Fibroblast of skin of left quadriceps (primary cell): ENCODE measurements around the gene MAD1L1.
A peak's percentile ranks its signal among the peaks of the same experiment; 100 is the strongest.
"Not testable (repeated sequence)": the region's sequence is repeated elsewhere in the genome, so short reads cannot be mapped to it uniquely, and the experiment has no call there.

Experiments used
- DNase-seq, 2 experiments: peaks; one replicate each; pipeline ENCODE4 v3.0.0-alpha.2; 2013; ENCODE audit warnings: low read depth in 2 of 2

Gene MAD1L1

DNA sequence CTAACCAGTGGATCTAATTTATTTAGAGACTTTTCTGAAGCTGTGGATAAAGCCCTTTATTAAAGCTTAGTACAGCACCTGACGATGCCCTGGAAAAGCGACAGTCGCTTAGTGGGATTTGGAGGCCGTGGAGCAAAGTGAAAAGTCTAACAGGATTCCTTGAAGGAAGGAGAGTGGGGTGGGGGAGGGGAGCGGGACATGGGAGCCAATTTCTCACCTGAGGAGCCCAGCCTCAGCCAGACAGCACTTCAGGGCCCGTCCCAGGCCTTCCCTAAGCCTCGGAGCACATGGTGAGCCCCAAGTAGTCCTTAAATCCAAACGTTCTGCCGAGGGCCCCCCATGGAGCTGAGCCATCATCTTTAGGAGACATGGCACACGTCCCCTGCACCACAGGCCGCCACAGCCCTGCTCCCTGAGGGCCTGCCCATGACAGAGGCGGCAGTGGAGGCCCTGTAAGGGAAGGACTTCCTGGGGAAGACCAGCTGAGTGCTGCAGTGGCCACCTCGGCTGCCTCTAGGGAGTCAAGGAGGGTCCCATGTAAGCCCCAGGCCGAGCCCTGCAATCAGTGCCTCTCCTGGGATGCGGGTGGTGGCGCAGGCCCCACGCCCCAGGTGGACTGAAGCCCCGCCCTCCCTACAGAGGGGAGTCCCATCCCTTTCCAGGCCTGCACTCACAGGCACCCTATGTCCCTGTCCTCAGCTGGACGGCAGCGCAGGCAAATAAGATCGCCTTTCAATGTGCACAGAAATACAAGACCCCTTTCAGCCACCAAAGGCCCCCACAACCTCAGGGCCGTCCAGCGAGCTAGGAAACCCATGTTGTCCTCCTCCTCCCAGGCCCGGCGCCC is 187.0 kb downstream of the MAD1L1 start:
- DNase-seq = no peak

DNA sequence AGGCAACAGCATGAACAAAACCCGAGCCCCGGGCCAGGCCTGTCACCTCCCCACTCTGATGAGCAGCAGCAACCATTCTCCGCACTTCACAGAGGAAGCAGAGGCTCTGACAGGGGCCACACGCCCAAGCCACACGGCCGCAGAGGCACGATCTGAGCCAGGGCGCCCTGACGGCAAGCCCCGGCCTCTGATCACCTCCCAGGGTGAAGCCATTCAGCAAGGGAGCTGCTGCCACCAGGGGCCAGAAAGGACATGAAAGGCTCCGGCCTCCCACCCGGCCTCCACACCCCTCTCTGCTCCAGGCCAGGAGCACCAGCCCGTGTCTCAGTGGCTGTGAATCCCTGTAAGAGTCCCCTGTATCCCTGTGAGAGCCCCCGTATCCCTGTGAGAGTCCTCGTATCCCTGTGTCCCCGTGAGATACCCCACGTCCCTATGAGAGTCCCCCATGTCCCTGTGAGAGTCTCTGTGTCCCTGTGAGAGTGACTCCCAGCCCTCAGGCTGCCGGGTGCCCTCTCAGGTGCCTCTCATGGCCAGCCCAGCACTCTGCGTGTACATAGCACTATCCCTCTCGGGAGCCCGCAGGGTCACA is 187.8 kb downstream of the MAD1L1 start:
- DNase-seq = no peak

DNA sequence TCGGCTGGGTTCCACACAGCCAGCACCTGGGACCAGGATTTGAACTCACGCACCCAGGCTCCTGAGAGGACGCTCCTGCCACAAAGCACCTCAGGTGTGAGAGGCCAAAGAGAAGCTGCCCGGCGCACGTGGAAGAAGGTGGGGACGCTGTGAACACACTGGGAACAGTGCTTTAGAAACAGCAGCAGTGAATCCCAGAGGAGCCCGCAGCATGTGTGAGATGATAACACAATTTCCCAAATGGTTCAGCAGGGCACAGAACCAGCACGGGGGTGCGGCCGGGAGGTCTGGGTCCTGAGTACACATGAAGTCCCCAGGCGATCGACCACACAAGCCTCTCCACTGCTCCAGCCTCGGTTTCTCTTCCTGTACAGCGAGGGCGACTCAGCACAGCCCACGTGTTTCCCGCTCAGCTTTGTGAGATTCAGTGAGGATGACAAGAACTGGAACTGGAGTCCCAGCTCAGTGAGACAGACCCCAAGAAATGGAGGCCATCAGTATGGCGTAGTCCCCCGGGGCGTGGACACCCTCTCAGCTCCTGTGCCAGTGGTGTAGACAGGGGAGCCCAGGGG is 188.3 kb downstream of the MAD1L1 start:
- DNase-seq = no peak

DNA sequence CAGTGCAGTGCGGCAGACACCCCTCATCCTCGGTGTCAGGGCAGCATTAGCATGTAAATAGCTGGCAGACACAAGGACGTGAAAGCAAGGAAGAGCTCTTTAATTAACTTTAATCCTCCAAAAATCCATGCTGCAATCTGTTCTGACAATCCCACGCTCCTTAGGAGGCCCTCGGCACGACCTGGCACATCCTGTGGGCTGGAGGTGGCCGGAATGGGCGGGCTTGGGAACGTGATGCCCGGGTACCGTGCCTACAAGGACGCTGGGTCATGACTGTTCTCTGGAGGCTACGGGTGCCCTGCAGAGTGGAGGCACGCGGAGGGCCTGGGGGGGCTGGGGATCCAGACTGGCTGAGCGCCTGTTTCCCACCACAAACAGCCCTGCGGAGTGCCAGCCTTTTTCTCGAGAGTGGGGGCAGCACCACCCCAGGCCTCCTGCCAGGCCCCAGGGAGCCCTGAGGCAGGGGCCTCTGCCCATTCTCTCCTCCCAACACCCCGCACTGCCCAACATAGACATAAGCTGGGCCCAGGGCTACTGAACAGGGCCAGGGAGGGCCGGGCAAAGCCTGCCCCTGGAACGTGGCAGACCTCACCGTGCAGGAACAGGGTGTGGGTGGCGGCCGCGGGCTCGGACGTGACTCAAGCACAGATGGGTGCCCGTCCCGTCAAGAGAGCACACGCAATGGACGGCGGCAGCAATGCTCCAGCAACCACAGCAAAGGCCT is 189.3 kb downstream of the MAD1L1 start:
- no peak for DNase-seq

DNA sequence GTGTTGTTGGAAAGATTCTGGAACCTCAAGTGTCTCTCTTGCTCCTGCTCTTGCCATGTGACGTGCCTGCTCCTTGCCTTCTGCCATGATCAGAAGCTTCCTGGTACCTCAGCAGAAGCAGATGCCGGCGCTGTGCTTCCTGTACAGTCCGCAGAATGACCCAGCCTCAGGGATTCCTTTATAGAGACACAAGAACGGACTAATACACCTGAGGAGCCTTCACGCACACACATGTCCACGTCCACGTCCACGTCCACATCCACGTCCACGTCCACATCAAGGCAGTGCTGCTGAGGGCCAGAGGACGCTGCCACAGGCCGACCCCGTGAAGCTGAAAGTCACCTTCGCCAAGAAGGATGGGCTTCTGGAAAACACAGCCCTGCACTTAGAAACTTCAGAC is 190.1 kb downstream of the MAD1L1 start:
- DNase-seq = no peak

DNA sequence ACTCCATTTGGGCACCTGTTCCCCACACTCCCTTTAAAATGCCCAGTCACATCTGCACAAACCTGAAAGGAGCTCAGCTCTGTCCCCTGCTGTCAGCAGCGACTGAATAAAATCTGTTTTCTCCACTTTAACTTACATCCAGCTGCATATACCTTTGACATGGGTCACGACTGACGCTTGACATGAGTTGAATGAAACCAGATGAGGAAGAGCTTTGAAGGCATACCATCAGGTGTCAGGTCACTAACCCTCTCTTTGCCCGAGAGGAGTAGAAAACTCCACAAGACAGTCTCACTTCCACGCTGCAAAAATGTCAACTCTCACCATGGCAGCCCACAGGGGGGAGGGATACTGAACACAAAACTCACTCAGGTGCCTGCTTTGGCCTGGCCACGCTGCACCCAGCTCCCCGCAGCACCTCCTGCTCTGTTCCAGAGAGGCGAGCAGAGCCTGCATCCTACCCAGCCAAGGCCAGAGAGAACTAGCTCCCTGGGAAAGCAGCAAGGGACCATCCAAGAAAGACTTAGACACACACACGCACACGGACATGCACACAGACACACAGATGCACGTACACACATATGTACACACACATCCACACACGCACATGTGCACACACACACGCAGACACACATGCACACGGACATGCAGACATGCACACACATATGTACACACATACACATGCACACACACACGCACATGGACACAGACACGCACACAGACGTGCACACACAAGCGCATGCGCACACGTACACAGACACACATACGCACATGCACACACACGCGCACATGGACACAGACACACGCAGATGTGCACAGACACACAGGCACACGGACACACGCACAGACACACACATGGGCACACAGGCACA is 191.0 kb downstream of the MAD1L1 start:
- DNase-seq = no peak

DNA sequence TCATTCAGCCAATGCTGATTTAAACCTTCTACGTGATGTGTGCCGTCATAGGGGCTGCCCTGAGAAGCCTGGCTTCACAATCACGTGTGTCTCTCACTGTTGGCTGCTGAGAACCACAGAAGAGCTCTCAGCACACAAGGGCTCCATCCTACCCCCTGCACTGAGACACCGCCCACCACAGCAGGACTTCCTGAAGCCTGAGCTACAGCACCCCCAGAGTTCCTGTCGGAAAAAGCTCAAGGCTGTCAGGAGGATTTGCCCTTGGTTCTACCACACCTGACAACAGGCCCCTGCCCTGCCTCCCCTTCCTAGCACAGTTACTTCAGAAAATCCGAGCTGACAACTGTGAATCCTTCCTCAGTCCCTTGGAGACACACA is 191.9 kb downstream of the MAD1L1 start:
- no peak for DNase-seq

DNA sequence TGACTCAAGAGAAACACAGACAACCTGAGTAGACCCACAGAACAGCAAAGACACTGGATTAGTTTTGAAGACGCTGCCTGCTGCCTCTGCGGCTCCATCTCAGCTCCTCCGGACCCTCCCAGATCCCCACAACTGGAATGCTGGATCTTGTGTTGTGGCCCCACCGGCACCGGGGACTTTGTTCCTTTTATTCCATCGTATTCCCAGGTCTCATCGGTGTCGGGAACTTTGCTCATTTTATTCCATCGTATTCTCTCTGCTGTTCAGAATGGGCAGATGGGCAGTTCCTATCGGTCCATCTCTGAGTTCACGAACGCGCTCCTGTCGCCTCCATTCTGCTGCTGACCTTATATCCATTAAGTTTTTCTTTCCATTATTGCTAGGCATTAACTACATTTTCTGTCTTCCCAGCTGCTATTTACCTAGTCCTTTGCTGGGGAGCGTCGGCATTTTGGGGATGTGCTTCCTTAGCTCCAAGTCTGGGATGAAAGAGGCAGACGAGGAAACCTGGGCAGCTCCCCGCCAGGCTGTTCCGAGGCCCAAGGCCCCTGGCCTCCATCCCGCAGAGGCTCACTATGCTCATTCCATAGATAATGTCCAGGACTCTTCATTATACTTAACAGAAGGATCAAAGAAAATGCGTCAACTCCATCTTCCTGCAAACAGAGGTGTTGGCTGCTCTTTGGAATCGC is 192.4 kb downstream of the MAD1L1 start:
- no peak for DNase-seq

DNA sequence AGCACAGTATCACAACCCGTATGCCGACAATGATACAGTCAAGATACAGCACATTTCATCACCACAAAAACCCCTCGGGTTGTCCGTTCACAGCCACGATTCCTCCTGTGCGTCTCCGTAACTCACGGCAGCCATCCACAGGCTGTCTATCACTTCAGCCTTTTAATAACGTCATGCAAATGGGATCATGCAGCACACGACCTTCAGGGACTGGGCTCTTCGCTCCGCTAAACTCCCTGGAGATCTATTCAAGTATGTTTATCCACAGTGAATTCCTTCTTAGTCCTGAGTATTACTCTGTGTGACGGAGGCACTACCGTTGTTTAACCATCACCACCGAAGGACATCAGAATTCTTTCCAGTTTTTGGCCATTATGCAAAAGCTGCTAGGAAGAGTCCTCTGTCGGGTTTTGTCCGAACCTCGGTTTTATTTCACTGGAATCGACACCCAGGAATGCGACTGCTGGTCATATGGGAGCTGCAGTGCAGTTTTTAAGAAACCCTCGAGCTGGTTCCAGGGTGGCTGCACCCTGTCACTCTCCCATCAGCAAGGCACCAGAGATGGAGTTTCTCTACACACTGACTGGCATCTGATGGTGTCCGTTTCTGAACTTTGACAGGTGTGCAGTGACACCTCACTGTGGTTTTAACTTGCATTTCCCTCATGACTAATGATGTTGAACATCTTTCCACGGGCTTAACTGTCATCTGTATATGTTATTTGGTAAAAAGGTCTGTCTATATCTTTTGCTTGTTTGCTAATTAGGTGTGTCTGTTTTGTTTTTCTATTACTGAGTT is 193.6 kb downstream of the MAD1L1 start:
- no peak for DNase-seq

DNA sequence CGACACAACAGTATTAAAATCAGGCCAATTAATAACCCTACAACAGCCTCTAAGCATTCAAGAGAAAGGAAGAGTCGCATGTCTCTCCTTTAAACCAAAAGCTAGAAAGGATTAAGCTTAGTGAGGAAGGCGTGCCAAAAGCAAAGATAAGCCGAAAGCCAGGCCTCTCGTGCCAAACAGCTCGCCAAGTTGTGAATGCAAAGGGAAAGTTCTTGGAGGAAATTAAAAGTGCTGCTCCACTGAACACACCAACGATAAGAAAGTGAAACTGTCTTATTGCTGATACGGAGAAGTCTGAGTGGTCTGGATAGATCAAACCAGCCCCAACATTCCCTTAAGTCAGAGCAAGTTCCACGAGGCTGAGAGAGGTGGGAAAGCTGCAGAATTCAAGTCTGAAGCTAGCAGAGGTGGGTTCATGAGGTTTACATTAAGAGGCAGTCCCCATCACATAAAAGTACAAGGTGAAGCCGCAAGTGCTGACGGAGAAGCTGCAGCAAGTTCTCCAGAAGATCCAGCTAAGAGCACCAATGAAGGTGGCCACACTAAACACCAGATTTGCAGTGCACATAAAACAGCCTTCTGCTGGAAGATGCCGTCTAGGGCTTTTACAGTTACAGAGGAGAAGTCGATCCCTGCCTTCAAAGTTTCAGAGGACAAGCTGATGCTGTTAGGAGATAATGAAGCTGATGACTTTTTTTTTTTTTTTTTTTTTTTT is 194.8 kb downstream of the MAD1L1 start:
- DNase-seq = peak in 1 of 2 experiments; percentile 34

DNA sequence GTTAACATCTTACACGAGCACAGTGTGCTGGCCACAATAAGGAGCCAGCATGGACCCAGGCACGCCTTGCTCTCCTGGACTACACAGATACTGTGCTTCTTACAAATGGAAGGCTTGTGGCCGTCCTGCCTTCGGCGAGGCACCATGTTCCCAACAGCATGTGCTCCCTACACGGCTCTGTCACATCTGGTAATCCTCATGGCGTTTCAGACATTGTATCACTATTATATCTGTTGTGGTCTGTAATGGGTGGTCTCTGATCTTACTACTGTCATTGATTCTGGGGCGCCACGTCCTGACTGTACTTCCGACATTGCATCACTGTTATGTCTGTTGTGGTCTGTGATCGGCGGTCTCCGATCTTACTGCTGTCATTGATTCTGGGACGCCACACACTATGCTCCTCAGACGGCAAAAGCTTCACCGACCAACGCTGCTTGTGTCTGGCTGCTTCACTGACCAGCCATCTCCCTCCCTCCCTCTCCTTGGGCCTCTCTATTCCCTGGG is 195.4 kb downstream of the MAD1L1 start:
- DNase-seq = peak in 1 of 2 experiments; percentile 5

DNA sequence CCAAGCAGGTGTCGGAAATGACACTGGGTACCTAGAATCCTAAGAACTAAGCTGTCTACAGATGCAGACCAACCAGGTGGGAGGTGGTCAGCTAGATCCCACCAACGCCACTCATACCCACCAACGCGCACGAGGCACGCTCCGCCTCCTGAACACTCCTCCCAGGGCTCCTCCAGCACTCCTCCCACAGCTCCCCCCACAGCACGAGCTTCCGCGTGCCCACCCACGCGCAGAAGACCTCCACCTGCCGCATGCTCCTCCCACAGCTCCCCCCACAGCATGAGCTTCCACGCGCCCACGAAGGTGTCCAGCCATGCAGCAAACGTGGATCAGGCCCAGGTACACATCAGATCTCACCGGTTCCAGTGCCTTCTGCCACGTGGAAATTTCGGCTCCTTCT is 196.0 kb downstream of the MAD1L1 start:
- no peak for DNase-seq

DNA sequence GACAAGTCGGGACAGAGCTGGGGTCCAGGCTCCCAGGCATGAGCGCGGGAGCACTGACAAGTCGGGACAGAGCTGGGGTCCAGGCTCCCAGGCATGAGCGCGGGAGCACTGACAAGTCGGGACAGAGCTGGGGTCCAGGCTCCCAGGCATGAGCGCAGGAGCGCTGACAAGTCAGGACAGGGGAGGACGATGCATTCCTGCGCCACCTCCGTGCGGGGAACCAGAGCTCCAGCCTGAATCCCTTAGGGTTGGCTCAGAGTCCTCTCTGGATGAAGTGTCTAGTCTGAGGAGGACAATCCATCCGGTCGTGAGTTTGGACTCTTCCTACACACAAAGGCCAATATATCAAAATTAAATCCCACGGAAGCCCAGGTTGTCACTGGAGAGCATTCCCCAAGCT is 196.5 kb downstream of the MAD1L1 start:
- not testable (repeated sequence) for DNase-seq

DNA sequence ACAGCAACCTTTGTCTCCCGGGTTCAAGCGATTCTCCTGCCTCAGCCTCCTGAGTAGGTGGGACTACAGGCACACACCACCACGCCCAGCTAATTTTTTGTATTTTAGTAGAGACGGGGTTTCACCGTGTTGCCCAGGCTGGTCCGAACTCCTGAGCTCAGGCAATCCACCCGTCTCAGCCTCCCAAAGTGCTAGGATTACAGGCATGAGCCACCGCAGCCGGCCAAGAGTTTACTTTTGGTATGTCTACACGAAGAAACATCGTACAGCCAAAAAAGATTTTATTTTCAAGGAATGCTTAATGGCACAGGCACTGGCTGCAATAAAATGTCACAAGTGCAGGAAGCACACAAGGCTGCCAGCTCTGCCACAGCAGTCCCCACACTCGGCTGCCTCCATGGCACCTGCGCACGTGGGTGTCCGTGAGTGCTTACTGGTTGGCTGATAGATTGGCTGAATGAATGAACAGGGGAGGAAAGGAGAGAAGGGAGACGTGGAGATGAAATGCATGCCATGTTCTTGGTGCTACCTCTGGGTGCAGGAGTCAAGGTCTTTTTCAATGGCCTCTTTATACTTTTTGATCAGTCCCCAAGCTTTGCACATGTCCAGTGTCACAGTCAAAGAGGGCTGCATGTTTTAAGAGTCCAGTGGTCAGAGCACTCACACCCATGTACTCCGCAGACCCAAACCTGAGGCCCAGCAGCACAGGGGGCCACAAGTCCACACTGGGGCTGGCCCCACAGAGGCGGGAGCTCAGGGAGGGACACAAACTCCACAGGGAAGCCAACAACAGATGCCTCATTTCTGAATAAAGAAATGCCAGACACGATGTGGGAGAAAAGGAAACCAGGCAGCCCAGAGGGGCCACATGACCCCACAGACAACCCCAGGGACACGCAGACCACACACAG is 198.2 kb downstream of the MAD1L1 start:
- no peak for DNase-seq

DNA sequence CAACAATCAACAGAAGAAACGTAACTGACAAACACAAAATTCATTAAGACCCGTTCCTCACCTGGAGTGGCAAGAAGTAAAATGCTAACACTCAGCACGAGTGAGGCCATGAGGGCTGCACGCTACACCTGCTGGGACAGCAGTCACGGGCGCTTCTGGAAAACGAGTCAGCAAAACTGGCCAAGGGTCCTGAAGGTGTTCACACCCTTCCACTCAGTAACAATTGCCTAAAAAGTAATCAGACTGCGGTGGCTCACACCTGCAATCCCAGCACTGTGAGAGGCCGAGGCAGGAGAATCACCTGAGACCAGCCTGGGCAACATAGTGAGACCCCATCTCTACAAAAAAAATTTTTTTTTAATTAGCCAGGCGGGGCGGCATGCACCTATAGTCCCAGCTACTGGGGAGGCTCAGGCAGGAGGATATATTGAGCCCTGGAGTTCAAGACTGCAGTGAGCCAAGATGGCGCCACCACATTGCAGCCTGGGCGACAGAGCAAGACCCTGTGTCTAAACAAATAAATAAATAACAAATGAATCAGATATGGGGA is 199.1 kb downstream of the MAD1L1 start:
- no peak for DNase-seq

DNA sequence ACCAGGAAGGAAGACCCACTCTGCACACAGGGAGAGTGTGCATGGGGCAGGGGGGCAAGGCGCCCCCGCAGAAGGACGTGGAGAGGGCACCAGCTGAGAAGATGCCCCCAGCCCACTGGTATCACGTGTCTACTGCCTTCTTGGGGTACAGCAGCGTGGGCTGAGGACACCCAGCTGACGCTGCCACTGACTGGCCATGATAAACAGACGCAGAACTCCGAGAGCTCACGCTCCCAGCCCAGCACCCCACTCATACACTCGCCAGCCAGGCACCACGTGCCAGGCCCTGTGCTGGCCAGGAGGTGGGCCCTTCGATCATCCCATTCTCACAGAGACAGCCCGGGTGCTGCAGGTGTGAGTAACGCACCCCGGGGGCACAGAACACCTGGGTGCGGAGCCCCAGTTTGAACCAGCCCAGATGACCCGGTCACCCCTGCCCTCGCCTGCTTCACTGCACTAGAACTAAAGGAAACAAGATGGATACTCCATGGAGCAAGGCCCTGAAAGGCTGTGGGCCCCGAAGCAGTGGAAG is 199.8 kb downstream of the MAD1L1 start:
- DNase-seq = no peak

DNA sequence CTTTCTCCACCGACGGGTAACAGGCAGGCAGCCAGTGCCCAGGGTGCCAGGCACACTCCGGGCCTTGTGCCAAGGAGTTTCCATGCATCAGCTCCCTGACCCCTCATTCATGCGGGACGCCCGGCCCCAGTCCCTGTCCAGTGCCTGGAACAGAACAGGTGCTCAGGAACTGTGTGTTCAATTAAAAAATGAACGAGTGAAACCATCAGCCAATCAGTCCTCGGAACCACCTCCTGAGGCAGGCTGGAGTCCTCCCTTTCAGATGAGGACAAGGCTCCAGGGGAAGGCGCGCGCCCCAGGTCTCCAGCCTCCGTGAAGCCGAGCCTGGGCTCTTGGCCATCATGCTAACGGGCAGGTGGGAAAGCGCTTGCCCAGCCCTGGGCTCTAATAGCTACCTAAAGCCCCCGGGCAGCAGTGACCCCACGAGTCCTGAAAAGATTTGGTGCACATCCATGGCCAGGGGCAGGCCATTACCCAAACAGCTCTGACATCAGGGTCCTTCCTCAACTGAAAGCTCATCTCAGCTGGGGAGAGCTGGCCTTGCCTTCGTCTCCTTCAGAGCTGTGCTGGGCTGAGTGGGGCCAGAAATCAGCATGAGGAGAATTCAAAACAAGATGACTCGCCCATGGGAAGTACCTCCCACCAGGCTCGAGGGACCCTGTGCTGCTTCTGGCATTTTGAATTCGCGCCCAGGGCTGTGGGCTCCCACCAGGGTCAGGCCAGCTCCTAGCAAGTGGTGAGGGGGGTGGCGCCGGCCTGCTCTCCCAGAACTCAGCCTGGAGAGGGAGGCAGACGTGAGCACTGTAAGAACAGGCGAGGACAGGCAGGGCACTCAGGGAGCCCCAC is 200.5 kb downstream of the MAD1L1 start:
- DNase-seq = peak in 1 of 2 experiments; percentile 13
